ENCODE measurements around the gene EOLA2. TPM values are rescaled to one million over a fixed set of nuclear protein-coding genes. Genes with fewer than 3 reads are reported as not detected.

EOLA2 gene
- polyA plus RNA-seq, 1 donor (not counting 4 experiments of a cell fraction or from before 2014, with no cell fraction given) = 35.5 TPM

GRCh38 chrX:149909324-149910177 lies 28.7 kb downstream of the EOLA2 start:
- H3K9me1 ChIP-seq (ENCODE audit: control insufficient read depth, extremely low read depth, insufficient read depth, low read length) = no peaks in the 10 kb centered on the region
- TF ChIP-seq, protein P1, sequence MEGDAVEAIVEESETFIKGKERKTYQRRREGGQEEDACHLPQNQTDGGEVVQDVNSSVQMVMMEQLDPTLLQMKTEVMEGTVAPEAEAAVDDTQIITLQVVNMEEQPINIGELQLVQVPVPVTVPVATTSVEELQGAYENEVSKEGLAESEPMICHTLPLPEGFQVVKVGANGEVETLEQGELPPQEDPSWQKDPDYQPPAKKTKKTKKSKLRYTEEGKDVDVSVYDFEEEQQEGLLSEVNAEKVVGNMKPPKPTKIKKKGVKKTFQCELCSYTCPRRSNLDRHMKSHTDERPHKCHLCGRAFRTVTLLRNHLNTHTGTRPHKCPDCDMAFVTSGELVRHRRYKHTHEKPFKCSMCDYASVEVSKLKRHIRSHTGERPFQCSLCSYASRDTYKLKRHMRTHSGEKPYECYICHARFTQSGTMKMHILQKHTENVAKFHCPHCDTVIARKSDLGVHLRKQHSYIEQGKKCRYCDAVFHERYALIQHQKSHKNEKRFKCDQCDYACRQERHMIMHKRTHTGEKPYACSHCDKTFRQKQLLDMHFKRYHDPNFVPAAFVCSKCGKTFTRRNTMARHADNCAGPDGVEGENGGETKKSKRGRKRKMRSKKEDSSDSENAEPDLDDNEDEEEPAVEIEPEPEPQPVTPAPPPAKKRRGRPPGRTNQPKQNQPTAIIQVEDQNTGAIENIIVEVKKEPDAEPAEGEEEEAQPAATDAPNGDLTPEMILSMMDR (optimal IDR thresholded peaks at IDR 0.05 in 1 of 3, IDR thresholded peaks at IDR 0.05 in 1 of 3, conservative IDR thresholded peaks at IDR 0.05 in 1 of 3; ENCODE audit: extremely low read depth in 1 of 3, insufficient read depth in 2 of 3, low read length in 3 of 3) = no peak
- no peak for TF ChIP-seq EZH2 (IDR thresholded peaks at IDR 0.05; ENCODE audit: low read length)
- no peaks in the 10 kb centered on the region for H3K36me3 ChIP-seq (ENCODE audit: control insufficient read depth in 2 of 2, extremely low read depth in 1 of 2, insufficient read depth in 2 of 2, low read length in 2 of 2)
- peak overlapping the region; percentile 10 for H2AFZ ChIP-seq (ENCODE audit: control insufficient read depth, low read length)
- DNase-seq (ENCODE audit: low read depth, low spot score) (peak; percentile 9), FAIRE-seq (no peak)
- H3K4me1 ChIP-seq (ENCODE audit: control insufficient read depth, extremely low read depth, insufficient read depth, low read length) = no peaks in the 10 kb centered on the region
- H3K27me3 ChIP-seq (ENCODE audit: control insufficient read depth, extremely low read depth, insufficient read depth, low read length) = no peaks in the 10 kb centered on the region
- no peaks in the 10 kb centered on the region for H3K9me3 ChIP-seq (ENCODE audit: control insufficient read depth, low read depth, low read length)
- H3K4me3 ChIP-seq (ENCODE audit: control insufficient read depth in 2 of 3, extremely low read depth in 1 of 3, insufficient read depth in 2 of 3, low read depth in 1 of 3, low read length in 3 of 3) = no peak overlapping the region
- H4K20me1 ChIP-seq (ENCODE audit: control insufficient read depth, extremely low read depth, insufficient read depth, low read length) = no peaks in the 10 kb centered on the region
- H3K27ac ChIP-seq (ENCODE audit: control insufficient read depth, insufficient read depth, low read length) = no peak overlapping the region
- no peak overlapping the region for H3K4me2 ChIP-seq (ENCODE audit: control insufficient read depth, extremely low read depth, insufficient read depth, low read depth, low read length)
- H3K79me2 ChIP-seq (ENCODE audit: control insufficient read depth, insufficient read depth, low read length) = no peaks in the 10 kb centered on the region
- no peak overlapping the region for H3K9ac ChIP-seq (ENCODE audit: control insufficient read depth, extremely low read depth, insufficient read depth, low read length)
- dilution Hi-C loops (cut with MboI; ENCODE audit: extremely low pct_ligation_motif_present, low sequenced_read_pairs) = no loop called here

- H3K9me3 ChIP-seq (ENCODE audit: control insufficient read depth, low read depth, low read length) = no peaks in the 10 kb centered on the region
- FAIRE-seq (no peak), DNase-seq (ENCODE audit: low read depth, low spot score) (no peak)
- no peaks in the 10 kb centered on the region for H3K9me1 ChIP-seq (ENCODE audit: control insufficient read depth, extremely low read depth, insufficient read depth, low read length)
- H3K36me3 ChIP-seq (ENCODE audit: control insufficient read depth in 2 of 2, extremely low read depth in 1 of 2, insufficient read depth in 2 of 2, low read length in 2 of 2) = no peaks in the 10 kb centered on the region
- H3K27ac ChIP-seq (ENCODE audit: control insufficient read depth, insufficient read depth, low read length) = no peak overlapping the region
- no peaks in the 10 kb centered on the region for H4K20me1 ChIP-seq (ENCODE audit: control insufficient read depth, extremely low read depth, insufficient read depth, low read length)
- H3K27me3 ChIP-seq (ENCODE audit: control insufficient read depth, extremely low read depth, insufficient read depth, low read length) = no peaks in the 10 kb centered on the region
- no peaks in the 10 kb centered on the region for H3K79me2 ChIP-seq (ENCODE audit: control insufficient read depth, insufficient read depth, low read length)
- H3K4me1 ChIP-seq (ENCODE audit: control insufficient read depth, extremely low read depth, insufficient read depth, low read length) = no peaks in the 10 kb centered on the region
- no peak overlapping the region for H2AFZ ChIP-seq (ENCODE audit: control insufficient read depth, low read length)
- no peak overlapping the region for H3K9ac ChIP-seq (ENCODE audit: control insufficient read depth, extremely low read depth, insufficient read depth, low read length)
- TF ChIP-seq, protein P1 (optimal IDR thresholded peaks at IDR 0.05 in 1 of 3, IDR thresholded peaks at IDR 0.05 in 1 of 3, conservative IDR thresholded peaks at IDR 0.05 in 1 of 3; ENCODE audit: extremely low read depth in 1 of 3, insufficient read depth in 2 of 3, low read length in 3 of 3) = no peak
- TF ChIP-seq EZH2 (IDR thresholded peaks at IDR 0.05; ENCODE audit: low read length) = no peak
- no peak overlapping the region for H3K4me3 ChIP-seq (ENCODE audit: control insufficient read depth in 2 of 3, extremely low read depth in 1 of 3, insufficient read depth in 2 of 3, low read depth in 1 of 3, low read length in 3 of 3)
- dilution Hi-C loops (cut with MboI; ENCODE audit: extremely low pct_ligation_motif_present, low sequenced_read_pairs) = no loop called here
- no peak overlapping the region for H3K4me2 ChIP-seq (ENCODE audit: control insufficient read depth, extremely low read depth, insufficient read depth, low read depth, low read length)
Measured at GRCh38 chrX:149908727-149909126, 29.6 kb downstream of the EOLA2 start.

All from keratinocyte (primary cell).